Right kidney (tissue), 1 donor: ENCODE results near the gene IGDCC3.
A peak's percentile ranks its signal among the peaks of the same experiment; 100 is the strongest.
"Not testable (repeated sequence)": the region's sequence is repeated elsewhere in the genome, so short reads cannot be mapped to it uniquely, and the experiment has no call there.

Experiments used
- DNase-seq: peaks from one replicate; pipeline ENCODE4 v3.0.0-alpha.2; 2016

Gene IGDCC3

GRCh38 chr15:65370885-65371284 is 6.9 kb downstream of the IGDCC3 start:
- DNase-seq = no peak

GRCh38 chr15:65369651-65370050 is 8.2 kb downstream of the IGDCC3 start:
- no peak for DNase-seq

GRCh38 chr15:65369212-65369547 is 8.6 kb downstream of the IGDCC3 start:
- DNase-seq = no peak

GRCh38 chr15:65368302-65369211 is 9.2 kb downstream of the IGDCC3 start:
- DNase-seq = no peak

GRCh38 chr15:65366122-65366892 is 11.5 kb downstream of the IGDCC3 start:
- DNase-seq = no peak

DNA sequence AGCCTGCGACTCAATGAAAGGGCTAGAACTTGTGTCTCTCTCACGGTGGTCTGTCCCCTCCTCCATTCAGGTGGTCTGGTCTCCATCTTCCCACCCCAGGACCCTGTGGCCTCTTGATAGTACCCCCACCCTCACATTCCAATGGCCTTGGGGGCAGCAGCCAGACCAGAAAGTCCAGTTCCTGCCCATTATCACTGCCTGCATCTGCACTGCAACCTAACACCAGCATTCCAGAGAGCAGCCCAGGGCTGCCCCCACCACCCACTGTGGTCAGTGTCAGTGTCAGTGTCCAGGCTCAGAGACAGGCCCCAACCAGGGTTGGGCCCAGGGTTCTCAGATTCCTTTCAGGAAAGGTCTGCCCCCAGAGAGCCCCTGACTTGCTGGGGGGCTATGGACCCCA is 12.6 kb downstream of the IGDCC3 start:
- DNase-seq = no peak

GRCh38 chr15:65363766-65364165 is 14.0 kb downstream of the IGDCC3 start:
- no peak for DNase-seq

GRCh38 chr15:65363306-65363705 is 14.5 kb downstream of the IGDCC3 start:
- DNase-seq = no peak

- no peak for DNase-seq
These were observed 15.3 kb downstream of the IGDCC3 start for GRCh38 chr15:65362491-65362890.

- no peak for DNase-seq
These were observed 15.9 kb downstream of the IGDCC3 start for GRCh38 chr15:65361708-65362459.

DNA sequence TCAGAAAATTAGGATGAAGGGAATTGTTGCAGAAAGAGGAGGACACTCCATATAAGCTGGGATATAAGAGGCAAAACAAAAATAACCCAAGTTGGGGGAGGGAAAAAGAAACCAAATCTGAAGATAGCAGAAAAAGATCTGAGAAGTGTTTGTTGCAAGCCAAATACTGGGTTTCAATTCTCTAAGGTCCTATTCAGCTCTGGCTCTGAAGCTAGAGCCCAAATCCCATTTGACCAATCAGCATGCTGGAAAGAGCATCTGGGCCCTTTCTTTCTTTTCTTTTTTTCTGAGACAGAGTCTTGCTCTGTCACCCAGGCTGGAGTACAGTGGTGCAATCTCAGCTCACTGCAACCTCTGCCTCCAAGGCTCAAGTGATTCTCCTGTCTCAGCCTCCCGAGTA is 17.3 kb downstream of the IGDCC3 start:
- no peak for DNase-seq

GRCh38 chr15:65355988-65356353 is 21.8 kb downstream of the IGDCC3 start:
- DNase-seq = peak; percentile 63

DNA sequence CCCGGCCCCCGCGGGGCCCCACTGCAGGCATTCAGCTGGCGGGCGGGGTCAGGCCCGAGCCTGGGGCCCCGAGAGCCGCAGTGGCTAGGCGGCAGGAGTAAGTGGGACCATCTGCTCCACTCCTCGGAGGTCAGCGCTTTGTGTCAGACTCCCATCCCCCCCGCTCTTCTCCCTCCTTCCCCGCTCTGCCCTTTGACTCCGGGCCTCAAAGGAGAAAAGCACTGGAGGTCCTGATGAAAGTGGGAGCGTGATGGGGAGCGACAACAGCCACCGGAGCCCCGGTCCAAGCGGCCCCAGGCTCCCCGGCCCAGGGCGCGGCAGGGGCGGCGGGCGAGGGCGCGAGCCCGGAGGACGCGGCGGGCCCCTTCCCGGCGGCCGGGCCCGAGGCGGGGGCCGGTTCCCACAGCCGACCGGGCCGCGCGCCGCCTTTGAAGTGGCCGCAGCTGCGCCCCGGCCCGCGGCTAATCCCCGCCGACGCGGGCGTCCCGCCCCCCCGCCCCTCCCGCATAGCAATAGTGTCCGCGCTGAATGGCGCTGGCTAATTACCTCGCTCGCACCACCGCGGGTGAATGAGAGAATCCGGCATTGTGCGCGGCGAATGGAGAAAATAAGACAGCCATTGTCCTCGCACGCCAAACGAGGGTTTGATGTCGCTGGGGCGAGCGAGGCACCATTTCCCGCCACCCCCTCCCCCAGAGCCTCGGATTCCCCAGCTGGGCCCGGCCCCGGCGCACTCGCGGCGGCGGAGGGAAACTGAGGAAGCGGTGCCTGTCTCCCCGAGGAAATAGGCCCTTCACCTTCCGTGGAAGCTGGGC is 22.4 kb downstream of the IGDCC3 start:
- DNase-seq = peak; percentile 68

DNA sequence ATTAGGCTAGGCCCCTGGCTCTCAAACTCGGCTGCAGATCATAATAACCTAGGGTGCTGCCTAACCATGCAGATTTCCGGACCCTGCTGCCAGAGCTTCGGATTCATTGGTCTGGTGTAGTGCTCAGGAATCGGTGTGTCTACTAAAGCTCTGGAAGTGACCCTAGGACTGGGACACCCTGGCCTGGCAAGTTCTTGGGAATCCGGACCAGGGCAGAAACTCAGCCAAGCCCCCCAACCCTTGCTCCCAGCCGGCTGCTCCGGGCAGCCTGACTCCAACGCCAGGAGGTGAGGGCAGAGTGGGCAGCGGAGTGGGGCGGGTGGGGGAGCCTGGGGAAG is 23.0 kb downstream of the IGDCC3 start:
- DNase-seq = no peak

GRCh38 chr15:65351972-65352371 is 25.8 kb downstream of the IGDCC3 start:
- not testable (repeated sequence) for DNase-seq

DNA sequence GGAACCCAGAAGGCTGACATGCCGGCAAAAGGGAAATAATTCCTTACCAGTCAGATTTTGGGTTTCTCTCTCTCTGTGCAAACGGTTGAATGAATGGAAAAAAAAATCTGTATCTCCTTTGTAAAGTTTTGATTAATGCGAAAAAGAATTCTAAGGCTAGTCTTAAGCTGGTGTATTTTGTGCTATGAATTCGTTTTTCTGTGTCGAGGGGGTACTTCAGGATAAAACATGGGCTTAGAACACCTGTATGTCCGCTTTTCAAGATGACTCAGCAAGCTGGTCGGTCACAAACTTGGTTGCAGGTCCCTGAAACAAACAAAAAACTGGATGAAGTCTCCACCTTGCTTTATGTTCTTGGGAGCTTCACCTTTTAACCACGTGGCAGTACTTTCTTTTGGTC is 28.5 kb downstream of the IGDCC3 start:
- no peak for DNase-seq

DNA sequence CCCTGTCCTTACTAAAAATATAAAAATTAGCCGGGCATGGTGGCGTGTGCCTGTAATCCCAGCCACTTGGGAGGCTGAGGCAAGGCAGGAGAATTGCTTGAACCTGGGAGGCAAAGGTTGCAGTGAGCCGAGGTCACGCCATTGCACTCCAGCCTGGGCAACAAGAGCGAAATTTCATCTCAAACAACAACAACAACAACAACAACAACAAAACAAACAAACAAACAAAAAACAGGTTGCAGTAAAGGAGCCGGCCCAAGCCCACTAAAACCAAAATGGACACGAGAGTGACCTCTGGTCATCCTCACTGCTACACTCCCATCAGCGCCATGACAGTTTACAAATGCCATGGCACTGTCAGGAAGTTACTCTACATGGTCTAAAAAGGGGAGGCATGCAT is 30.0 kb downstream of the IGDCC3 start:
- not testable (repeated sequence) for DNase-seq

DNA sequence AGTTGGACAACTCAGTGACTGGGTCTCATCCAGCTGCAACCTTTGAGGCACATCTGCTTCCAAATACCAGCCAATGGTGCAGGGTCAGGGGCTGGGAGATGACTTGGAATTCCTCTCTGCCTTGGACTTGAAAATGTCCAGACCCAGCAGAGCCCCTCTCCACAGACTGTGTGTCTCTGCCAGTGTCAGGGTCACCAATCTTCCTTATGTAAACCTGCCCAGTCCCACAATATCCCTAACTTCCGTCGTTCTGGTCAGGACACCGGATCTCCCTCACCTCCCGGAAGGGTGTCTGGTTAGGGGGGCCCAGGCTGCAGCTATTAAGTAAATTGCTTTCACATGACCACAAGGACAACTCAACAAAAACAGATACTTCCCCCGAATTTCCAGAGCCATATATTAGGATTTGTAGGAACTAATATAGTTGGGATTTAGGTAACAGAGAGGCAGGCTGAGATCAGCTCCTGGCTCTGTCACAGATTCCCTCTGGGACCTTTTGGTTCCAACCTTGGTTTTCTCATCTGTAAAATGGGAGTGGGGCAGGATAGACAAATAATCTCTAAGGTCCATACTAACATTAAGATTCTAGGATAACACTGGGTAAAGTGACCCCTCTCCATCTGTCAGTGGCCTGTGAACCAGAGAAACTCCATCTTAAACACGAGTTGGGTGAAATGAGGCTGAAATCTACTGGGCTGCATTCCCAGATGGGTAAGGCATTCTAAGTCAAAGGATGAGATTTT is 30.8 kb downstream of the IGDCC3 start:
- peak; percentile 6 for DNase-seq

DNA sequence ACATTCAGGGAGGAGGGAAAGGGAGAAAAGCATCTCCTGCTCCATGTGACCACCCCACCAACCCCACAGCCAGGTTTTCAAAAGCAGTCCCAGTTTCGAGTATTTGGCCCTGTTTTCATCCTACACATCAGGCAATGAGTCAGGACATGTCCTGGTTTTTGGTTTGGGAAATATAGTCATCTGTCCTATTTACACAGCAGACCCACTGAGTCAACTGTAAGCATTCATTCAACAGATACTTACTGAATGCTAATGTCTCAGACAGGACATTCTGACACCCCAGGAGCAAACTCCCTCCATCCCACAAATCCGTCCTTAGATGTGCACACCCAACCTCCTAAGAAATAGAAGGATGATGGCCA is 32.9 kb downstream of the IGDCC3 start:
- no peak for DNase-seq

DNA sequence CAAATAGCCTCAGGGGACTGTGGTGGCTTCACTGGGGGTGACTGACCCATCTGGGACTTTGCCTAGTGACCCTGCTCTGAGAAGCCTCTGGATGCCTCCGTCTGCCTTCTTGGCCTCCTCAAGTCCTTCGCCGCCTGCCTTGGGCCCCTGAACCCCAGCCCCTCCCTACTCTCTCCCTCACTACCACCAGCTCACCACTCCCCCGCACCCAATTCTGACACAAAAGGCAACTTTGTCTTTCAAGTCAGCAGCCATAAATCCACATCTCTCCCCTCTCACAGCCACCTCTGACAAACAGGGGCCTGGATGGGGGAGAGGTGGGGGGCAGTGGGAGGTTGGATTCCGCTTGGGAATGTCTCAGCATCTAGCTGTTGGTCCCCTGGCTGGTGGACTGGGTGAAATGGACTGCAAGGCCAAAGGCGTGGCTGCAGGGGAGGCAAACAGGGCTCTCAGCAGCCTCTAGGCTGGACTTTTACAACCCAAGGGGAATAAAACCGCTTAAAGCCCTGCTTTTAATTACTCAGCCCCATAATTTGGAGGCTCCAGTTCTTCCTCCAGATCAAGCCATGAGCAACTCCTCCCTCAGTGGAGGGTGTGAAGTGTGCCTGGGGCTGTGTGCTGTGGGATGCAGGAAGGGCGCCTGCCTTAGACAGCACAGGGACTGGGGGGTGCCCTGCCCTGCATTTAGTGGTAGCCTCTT is 33.4 kb downstream of the IGDCC3 start:
- DNase-seq = peak; percentile 6
